HG03558 (cell line): ENCODE results near the gene GGT1.
"Not testable (repeated sequence)": the region's sequence is repeated elsewhere in the genome, so short reads cannot be mapped to it uniquely, and the experiment has no call there.

ENCODE experiments used
- ATAC-seq: cut with Tn5 transposase; IDR thresholded peaks from one replicate; pipeline ENCODE4 v1.9.1; 2021; ENCODE audit warnings: moderate number of reproducible peaks; ENCODE audit not compliant: unreplicated experiment; ENCODE audit errors: extremely low read depth

GGT1 gene

DNA sequence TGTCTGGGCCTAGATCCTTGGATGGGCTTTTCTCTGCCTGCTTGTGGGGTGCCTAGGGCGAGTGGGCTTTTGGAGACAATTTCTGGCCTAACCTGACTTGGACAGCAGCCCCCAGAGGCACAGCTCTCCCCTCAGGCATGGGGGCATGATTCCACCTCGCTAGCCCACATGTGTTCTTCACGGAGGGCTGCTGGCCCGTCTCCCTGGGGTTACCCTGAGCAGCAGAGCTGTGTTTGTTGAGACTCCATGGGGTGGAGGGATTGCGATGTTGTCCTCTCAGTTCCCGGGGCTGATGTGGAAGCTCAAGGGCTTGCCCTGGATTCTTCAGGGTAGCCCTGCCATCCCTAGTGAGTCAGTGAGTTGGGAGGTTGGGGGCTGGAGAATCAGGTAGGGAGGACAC, 7.8 kb upstream of the GGT1 start:
- ATAC-seq: no peak

DNA sequence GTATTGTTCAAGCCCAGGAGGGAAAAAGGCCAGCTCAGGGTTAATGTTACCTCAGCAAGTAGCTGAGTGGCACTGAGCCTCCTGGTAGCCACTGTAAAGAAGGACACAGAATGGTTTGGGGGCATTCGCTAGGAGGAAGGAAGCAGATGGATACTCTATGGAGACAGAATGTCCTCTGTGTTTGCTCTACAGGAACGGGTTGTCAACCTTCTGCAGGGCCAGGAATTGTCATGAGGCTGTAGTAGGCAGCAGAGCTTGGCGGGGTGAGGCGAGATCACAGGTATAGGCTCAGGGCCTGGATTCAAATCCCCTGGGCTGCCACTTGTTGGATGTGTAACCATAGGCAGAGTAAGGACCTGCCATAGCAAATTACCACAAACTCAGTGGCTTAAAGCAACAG, 7.1 kb upstream of the GGT1 start:
- no peak for ATAC-seq

DNA sequence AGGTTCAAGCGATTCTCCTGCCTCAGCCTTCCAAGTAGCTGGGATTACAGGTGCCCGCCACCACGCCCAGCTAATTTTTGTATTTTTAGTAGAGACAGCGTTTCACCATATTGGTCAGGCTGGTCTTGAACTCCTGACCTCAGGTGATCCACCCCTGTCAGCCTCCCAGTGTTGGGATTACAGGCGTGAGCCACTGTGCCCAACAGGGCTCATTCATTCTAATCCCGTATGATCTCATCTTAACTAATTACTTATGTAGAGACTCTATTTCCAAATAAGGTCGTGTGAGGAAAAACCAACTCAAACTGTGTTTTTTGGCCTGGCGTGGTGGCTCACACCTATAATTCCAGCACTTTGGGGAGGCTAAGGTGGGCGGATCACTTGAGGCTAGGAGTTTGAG, 5.9 kb upstream of the GGT1 start:
- not testable (repeated sequence) for ATAC-seq

DNA sequence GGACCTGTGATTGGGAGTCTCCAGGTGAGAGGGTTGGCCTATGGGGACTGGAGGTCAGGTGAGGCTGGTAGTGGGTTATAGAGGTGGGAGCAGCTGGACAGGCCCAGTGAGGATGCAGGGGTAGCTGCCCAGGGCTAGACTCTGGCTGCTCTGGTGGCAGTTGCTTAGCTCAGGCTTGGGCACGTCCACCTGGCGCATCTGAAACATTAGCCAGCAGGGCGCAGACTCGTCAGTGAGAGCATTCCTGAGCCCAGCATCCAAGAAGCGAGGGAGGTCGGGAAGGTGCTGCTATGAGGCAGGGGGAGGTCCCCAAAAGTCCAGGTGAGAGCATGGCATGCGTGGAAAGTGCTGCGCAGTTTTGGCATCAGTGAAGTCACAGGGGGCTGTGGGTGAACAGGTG, 3.5 kb upstream of the GGT1 start:
- ATAC-seq: no peak

DNA sequence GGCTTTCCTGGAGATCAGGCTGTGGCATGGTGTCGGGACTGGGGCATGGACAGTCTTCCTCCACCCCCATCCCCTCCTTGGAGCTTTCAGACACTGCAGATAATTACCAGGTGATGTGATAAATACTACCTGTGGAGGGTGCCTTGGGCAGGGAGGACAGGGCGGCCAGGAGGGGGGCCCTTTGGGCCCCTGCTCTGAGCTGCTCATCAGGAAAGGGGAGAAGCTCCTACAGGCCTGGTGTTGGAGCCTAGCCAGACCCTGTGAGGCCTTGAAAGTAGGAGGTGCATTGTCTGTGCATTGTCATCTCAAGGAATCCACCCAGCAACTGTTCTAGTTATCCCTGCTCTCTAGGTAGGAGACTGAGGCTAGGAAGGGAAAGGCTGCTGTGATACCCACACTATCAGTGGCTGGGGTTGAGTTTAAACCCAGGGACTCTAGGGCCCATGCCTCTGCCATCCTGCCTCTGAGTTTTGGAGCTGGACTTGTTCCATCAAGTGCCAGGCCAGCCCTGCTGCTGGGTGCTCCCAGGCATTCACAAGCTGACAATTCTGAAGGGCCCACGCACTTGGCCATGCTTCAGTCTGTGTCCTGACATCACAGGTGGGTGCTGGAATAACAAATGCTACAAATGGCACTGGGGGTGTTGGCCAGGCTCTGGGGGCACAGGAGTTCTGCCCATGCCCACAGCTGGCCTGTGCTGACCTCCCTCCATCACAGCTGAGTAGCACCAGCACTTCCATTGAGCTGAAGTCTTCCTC, 2.9 kb upstream of the GGT1 start:
- not testable (repeated sequence) for ATAC-seq

DNA sequence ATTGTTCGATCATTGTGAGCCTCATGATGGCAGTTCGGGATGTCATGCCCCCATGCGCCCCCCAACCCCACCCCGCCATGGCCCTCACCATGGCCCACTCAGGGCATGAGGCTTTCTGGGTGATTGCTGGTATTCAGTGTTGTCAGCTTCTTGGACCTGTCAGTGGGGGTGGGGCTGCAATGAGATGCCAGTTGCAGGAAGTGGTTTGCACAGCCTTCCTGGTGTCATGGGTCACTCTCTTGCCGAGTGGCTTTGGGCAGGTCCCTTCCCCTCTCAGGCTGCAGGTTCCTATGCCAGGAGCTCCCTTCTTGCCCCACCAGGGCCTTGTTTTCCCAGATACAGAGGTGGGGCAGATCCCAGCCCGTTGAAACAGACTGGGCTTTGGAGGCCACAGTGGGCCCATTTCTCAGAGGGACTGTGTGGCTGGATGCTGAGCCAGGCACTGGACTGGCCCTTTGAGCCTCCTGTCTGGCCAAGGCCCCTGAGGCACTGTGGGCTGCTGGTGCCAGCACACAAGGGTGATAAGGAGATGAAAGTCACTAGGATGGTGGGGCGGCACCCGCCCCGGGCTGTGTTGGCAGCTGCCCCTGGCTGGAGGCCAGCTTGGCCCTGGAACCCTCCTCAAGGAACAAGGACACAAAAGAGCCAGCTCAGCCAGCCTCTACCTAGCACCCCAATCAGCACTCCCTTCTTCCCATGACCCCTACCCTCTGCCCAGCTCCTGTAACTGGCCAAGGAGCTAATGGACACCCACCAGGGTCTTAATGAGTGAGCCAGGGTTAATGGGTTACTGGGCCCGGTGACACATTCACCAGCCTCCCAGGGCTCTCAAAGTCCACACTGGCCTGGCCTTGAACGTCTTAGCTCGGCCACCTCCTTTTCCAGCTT, 1.5 kb upstream of the GGT1 start:
- no peak for ATAC-seq

DNA sequence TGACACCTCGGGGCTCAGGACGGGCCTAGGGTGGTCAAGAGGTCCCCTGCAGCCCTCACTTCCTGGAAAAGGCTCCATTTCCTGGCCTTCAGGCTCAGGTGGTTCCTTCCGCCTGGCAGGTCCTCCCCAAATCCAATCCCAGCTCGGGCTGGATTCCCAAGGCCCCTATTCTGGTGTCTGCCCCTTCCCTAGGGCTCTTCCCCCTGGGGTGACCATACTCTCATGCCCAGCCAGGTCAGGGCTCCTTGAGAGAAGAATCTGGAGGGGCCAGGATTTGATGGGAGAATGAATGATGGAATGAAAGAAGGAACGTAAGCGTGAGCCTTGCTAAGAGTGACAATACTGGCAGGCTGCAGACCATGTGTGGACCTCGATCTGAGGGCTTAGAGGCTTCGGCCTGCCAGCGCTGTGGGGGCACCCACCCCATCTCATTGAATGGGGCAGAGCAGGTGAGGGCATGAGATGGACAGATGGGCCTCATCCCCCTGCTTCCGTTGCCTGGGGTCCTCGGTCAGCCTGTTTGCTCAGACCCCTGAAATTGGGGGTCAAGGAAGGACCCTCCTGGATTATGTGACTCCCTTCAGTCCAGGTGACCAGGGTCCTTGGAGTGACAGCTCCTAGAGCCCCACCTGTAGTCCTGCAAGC, 766 bp upstream of the GGT1 start:
- ATAC-seq: not testable (repeated sequence)

DNA sequence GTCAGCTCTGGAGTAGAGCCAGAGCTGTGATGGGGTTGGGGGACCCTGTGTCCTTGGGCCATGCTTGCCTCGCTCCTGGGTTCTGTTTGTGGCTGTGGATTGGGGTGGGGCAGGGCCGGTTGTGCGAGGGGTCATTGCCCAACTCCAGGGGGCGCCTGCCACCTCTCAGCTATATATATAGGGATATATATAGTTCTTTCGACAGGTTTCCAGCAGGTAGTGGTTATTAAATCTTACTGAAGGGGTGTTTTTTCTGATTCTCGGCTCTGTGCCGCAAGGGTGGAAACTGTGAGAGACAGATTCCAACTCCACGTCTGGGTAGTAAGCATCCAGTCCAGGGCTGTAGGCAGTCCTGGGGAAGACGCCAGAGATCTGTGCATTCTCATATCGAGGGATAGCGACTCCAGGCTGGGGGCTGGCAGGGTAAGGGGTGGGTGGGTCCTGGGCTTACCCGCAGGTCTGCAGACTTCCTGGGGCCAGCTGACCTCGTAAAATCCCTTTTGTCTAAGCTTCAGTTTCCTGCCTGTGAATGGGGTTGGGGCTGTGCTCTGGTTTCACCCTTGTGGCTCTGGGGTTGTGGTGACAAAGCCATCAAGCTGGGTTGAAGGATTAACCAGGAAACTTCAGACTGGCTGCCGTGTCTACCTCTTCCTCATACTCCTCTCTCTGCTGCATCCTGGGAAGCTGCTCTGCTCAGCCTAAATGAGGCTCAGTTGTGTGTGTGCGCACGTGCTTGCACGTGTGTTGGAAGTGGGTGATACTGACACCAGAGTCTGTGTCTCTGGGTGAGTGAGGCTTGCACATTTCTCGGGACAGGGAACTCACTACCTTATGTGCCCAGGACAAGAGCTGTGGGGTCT, 1.0 kb downstream of the GGT1 start:
- not testable (repeated sequence) for ATAC-seq

DNA sequence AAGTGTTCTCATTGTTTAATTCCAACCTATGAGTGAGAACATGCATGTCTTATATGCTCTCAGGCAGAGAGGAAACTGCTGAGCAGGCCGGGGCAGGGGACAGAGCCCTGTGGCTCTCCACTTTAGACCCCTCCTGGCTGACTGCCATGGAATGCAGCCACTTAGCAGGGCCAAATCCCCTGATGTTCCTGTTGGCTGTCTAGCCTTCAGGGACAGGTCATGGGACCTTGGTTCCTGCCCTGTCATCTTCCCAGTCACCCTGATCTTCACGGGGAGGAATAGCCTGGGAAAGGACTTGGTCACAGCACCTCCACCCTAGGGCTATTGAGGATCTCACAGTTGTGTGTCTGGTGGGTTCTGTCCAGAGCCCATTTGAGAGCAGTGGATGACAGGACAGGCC, 3.3 kb downstream of the GGT1 start:
- ATAC-seq: not testable (repeated sequence)

DNA sequence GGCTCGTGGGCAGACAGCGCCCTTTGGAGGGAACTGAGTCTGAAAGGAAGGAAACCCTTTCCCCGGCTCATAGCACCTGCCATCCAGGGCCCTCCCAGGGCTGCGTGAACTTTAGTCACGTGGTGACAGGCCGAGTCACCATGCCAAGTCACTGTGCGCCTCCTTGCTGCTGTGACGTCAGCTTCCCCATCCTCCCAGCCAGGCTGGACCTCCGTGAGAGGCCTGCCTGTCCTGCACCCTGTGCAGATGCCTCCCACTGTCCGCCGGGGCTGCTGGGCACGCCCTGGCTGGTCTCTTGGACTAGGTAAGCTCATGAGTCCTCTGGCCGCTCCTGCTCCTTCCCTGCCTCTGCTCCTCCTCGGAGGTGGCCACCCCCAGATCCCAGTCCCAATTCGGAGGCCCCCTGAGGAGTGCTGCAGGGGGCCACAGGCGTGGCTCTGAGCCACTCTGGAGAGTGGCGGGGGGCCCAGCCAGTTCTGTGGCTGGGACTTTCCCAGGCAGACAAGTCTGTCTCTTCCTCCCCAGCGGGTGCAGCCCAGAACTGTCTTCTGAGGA, 4.5 kb downstream of the GGT1 start:
- not testable (repeated sequence) for ATAC-seq

DNA sequence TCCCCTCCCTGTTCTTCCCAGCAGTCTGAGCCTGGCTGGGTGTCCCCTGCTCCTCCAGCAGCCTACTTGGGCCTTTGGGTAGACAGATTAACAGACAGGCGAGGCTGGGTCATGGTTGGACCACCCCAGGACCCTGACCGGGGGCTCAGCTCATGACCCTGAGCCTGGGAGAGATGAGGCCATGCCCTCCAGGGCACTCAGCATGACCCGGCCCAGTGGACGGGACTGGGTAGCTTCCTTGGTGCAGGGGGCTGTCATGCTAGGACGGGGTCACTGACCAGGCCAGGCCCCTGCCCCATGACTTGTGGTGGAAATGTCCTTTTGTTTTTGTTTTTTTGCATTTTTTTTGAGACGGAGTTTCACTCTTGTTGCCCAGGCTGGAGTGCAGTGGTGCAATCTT, 5.3 kb downstream of the GGT1 start:
- ATAC-seq: not testable (repeated sequence)

DNA sequence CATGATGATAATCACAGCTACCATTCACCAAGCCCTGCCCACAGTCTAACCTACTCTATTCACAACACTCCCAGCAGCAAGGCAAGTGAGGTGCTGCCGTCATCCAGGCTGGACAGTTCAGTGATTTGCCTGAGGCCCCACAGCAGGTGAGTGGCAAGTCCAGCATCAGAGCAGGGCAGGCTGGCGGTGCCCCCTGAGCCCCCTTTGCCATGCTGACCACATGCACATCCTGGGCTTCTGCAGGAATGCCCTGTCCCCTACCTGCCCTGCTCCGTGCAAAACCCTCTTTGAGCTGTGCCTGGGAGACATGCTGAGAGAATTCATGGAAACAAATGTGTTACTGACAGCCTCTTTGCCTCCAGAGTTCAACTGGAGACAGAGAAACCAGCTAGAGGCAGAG, 6.9 kb downstream of the GGT1 start:
- ATAC-seq: not testable (repeated sequence)

DNA sequence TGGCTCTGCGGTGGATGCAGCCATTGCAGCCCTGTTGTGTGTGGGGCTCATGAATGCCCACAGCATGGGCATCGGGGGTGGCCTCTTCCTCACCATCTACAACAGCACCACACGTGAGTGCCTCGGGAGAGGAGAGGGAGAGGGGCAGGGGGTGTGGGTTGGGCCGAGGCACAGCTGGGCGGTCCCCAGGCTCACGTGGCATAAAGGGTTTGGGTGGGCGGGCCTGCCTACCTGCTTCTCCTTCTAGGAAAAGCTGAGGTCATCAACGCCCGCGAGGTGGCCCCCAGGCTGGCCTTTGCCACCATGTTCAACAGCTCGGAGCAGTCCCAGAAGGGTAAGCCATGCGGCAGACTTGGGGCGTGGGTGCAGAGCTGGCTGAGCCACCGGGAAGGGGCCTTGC, 11.8 kb downstream of the GGT1 start:
- not testable (repeated sequence) for ATAC-seq

DNA sequence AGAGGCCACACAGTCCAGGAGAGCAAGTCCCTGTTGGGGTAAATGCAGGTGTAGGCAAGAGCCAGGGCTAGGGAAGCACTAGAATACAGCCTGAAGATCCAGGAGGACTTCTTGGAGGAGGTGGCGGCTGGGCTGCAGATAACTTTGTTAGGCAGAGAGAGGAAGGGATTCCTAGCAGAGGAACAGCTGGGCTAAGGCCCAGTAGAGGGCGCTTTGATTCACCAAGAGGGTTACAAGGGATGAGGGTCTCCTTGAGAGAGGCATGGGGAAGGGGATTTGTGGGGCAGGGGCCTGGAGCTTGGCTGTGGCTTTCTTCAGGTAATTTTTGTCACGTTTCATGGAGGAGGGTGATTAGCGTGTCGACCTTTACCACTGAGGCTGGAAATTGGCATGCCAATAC, 18.3 kb downstream of the GGT1 start:
- ATAC-seq: not testable (repeated sequence)

DNA sequence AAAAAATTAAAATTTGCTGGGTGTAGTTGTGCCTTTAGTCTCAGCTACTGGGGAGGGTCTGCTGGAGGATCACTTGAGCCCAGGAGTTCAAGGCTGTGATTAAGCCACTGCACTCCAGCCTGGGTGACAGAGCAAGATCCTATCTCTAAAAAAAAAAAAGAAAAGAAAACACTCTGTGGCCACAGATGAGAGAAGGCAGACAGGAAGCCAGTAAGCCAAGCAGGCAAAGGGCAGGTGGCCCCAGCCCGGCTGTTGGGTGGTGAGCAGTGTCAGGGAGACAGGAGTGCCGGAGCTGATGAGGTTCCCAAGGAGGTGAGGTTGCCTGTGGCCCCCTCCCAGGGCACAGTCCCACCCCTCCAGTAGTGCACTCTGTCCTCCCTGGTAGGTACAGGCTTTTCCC, 19.6 kb downstream of the GGT1 start:
- ATAC-seq: not testable (repeated sequence)

DNA sequence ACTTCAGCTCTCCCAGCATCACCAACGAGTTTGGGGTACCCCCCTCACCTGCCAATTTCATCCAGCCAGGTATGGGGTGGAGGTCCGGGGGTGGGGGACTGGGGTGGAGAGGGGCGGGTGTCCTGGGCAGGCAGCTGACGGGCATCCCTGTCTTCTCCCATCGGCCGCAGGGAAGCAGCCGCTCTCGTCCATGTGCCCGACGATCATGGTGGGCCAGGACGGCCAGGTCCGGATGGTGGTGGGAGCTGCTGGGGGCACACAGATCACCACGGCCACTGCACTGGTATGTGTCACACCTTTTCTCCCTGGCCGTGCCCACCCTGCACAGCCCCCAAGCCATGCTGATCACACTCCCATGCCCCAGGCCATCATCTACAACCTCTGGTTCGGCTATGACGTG, 24.9 kb downstream of the GGT1 start:
- not testable (repeated sequence) for ATAC-seq

DNA sequence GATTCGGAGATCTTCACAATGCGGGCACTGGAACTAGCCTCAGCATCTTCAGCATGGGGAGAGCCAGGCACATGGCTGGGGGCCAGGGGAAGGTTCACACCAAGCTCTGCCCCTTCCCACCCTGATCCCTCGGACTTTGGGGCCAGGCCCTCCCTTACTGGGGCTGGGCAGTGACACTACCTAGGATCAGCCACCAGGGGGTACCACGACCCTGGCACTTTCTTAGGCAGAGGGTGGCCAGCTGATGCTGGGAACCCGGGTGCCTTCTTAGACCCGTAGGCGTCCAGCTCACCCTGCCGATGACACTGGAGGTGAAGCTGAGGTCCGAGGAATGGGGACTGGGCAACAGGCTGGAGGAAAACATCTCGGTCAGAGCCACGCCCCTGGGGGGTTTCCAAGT, 26.1 kb downstream of the GGT1 start:
- ATAC-seq: not testable (repeated sequence)

DNA sequence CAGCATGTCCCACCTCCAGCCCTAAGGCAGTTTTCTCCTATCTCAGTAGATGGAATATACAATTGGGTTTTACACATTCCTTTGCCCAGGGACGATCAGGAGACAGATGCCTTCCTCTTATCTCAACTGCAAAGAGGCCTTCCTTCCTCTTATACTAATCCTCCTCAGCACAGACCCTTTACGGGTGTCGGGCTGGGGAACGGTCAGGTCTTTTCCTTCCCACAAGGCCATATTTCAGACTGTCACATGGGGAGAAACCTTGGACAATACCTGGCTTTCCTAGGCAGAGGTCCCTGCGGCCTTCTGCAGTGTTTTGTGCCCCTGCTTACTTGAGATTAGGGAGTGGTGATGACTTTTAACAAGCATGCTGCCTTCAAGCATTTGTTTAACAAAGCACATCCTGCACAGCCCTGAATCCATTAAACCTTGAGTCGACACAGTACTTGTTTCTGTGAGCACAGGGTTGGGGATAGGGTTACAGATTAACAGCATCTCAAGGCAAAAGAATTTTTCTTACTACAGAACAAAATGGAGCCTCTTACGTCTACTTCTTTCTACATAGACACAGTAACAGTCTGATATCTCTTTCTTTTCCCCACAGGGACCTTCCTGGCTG, 27.9 kb downstream of the GGT1 start:
- not testable (repeated sequence) for ATAC-seq

DNA sequence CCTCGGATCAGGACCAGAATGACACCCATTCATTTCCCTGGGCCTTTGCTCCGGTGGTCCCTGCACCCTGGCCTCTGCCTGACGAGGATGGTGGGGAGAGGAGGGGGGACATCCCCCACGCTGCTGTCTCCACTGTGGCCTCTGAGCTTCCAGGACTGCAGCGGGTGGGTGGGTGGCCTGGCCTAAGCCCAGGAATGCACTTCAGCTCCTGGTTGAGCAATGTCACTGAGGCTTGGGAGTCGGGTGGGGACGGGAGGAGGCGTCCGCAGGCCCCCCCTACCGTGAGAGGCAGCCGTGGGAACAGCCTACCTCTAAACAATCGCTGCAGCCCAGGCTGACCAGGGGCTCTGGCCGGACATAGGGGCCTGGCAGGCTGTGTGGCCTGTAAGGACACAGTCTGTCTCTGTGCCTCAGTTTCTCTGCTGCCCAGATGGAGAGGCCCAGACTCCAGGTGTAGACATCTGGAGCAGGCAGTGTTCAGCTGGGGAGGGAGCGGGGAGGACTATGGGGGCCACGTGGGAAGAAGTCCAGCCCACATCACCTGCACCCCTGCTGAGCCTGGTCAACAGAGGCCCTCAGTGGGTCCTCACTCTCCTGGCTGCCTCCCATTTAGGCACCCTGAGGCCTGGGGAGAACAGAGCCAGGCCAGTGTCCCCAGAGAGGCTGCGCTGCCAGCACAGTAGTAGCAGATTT, 28.6 kb downstream of the GGT1 start:
- ATAC-seq: not testable (repeated sequence)
